Fibroblast of lung (primary cell): Measurements from ENCODE around the gene TFAP2E. TPM values are rescaled to one million over a fixed set of nuclear protein-coding genes. Genes with fewer than 3 reads are reported as not detected.

Experiments used
- DNase-seq, 2 donors: peaks; one replicate each; pipeline versions ENCODE4 v3.0.0 to v3.0.0-alpha.2; 2010; ENCODE audit warnings: low read depth in 2 of 2
- H2AFZ ChIP-seq: 2 replicates; pipeline ENCODE4 v1.5.1; 2012; ENCODE audit warnings: low read length, control low read depth, inconsistent platforms
- H3K27ac ChIP-seq: 2 replicates; pipeline ENCODE4 v1.5.1; 2011; ENCODE audit warnings: low read length, control low read depth; ENCODE audit not compliant: insufficient read depth
- H3K27me3 ChIP-seq: 2 replicates; pipeline ENCODE4 v1.5.1; 2011; ENCODE audit warnings: mild to moderate bottlenecking, low read length; ENCODE audit not compliant: control insufficient read depth, insufficient read depth
- H3K36me3 ChIP-seq: 2 replicates; pipeline ENCODE4 v1.5.1; 2011; ENCODE audit warnings: low read length; ENCODE audit not compliant: control insufficient read depth, insufficient read depth
- H3K4me1 ChIP-seq: 2 replicates; pipeline ENCODE4 v1.5.1; 2011; ENCODE audit warnings: low read length; ENCODE audit not compliant: control insufficient read depth, insufficient read depth; ENCODE audit errors: extremely low read depth
- H3K4me2 ChIP-seq: 2 replicates; pipeline ENCODE4 v1.5.1; 2011; ENCODE audit warnings: low read length, control low read depth; ENCODE audit not compliant: insufficient read depth; ENCODE audit errors: extremely low read depth
- H3K4me3 ChIP-seq, 4 experiments: fragments of 200-600 bp in 1 of 4; sonication (generic) in 1 of 4; replicated peaks in 1 of 4; 2 replicates each; pipeline ENCODE4 v1.5.1; 2011 to 2016; ENCODE audit warnings: low read length in 4 of 4, low read depth in 3 of 4, mild to moderate bottlenecking in 3 of 4, control low read depth in 2 of 4, inconsistent platforms in 1 of 4, mixed read lengths in 1 of 4; ENCODE audit not compliant: insufficient read depth in 1 of 4; ENCODE audit errors: control extremely low read depth in 1 of 4
- H3K79me2 ChIP-seq: 2 replicates; pipeline ENCODE4 v1.5.1; 2012; ENCODE audit warnings: mild to moderate bottlenecking, low read length, inconsistent platforms; ENCODE audit not compliant: control insufficient read depth, insufficient read depth
- H3K9ac ChIP-seq: 2 replicates; pipeline ENCODE4 v1.5.1; 2011; ENCODE audit warnings: mild to moderate bottlenecking, low read length, control low read depth; ENCODE audit not compliant: insufficient read depth
- H3K9me3 ChIP-seq: 2 replicates; pipeline ENCODE4 v1.5.1; 2012; ENCODE audit warnings: low read depth, low read length; ENCODE audit not compliant: control insufficient read depth, insufficient read depth
- H4K20me1 ChIP-seq: 2 replicates; pipeline ENCODE4 v1.5.1; 2011; ENCODE audit warnings: low read length; ENCODE audit not compliant: control insufficient read depth, insufficient read depth; ENCODE audit errors: extremely low read depth
- EZH2 ChIP-seq: IDR thresholded peaks from 2 replicates; pipeline ENCODE4 v1.5.1; 2012; ENCODE audit warnings: low read length, control low read depth, mild to moderate bottlenecking; ENCODE audit errors: missing control alignments
- polyA plus RNA-seq, 2 donors: library from polyadenylated mRNA; depleted of rRNA in 1 of 2; stranded (reverse) in 1 of 2; unstranded in 1 of 2; fragments of >200 nt; gene quantifications; 2 replicates each; pipeline ENCODE4 v1.2.1, GENCODE V29; 2011 to 2012; ENCODE audit warnings: missing spikeins in 1 of 2
- total RNA-seq: library from RNA; depleted of rRNA; stranded (reverse); fragments of >200 nt; gene quantifications from 2 replicates; pipeline ENCODE4 v1.2.1, GENCODE V29; 2014
- TF ChIP-seq, protein P1 (sequence below), 2 donors: IDR thresholded peaks in 1 of 2; conservative IDR thresholded peaks in 1 of 2; 1 replicate in 1 of 2; 2 replicates in 1 of 2; pipeline ENCODE4 v1.5.1; 2011 to 2012; ENCODE audit warnings: low read length in 2 of 2, control low read depth in 1 of 2, inconsistent platforms in 1 of 2, low read depth in 1 of 2, mild to moderate bottlenecking in 1 of 2

TFAP2E gene
- total and polyA plus RNA-seq, 2 donors (not counting 1 experiment from before 2014, with no cell fraction given): 0.17 to 0.83 TPM

DNA sequence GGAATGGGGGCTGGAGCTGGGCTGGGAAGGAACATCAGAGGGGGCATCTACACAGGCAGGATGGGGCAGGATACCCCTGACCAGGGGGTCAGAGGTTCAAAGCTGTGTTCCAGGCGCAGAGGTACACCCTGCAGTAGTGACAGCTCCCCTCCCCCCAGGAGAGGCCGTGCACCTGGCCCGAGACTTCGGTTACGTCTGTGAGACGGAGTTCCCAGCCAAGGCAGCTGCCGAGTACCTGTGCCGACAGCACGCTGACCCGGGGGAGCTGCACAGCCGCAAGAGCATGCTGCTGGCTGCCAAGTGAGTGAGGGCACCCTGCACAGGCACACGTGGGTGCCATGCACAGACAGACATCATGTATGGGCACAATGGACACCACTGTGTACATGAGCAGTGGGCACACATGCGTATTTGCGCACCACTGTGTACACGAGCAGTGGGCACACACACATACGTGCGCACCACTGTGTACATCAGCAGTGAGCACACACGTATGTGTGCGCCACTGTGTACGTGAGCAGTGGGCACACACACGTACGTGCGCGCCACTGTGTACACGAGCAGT is 17.4 kb downstream of the TFAP2E start:
- H3K4me1 ChIP-seq: no peaks in the 10 kb centered on the region
- TF ChIP-seq, protein P1, sequence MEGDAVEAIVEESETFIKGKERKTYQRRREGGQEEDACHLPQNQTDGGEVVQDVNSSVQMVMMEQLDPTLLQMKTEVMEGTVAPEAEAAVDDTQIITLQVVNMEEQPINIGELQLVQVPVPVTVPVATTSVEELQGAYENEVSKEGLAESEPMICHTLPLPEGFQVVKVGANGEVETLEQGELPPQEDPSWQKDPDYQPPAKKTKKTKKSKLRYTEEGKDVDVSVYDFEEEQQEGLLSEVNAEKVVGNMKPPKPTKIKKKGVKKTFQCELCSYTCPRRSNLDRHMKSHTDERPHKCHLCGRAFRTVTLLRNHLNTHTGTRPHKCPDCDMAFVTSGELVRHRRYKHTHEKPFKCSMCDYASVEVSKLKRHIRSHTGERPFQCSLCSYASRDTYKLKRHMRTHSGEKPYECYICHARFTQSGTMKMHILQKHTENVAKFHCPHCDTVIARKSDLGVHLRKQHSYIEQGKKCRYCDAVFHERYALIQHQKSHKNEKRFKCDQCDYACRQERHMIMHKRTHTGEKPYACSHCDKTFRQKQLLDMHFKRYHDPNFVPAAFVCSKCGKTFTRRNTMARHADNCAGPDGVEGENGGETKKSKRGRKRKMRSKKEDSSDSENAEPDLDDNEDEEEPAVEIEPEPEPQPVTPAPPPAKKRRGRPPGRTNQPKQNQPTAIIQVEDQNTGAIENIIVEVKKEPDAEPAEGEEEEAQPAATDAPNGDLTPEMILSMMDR (conservative IDR thresholded peaks at IDR 0.05 in 1 of 2, IDR thresholded peaks at IDR 0.05 in 1 of 2; ENCODE audit: low read depth in 1 of 2, low read length in 2 of 2): no peak
- no peak overlapping the region for H3K4me2 ChIP-seq
- no peaks in the 10 kb centered on the region for H3K9me3 ChIP-seq
- no peak overlapping the region for H3K9ac ChIP-seq
- H3K4me3 ChIP-seq: no peak overlapping the region
- no peak overlapping the region for H2AFZ ChIP-seq
- no peaks in the 10 kb centered on the region for H3K79me2 ChIP-seq
- no peaks in the 10 kb centered on the region for H3K36me3 ChIP-seq
- no peak overlapping the region for H3K27ac ChIP-seq
- H3K27me3 ChIP-seq: no peaks in the 10 kb centered on the region
- no peak for DNase-seq
- H4K20me1 ChIP-seq: no peaks in the 10 kb centered on the region

- H3K4me1 ChIP-seq: no peaks in the 10 kb centered on the region
- H3K4me2 ChIP-seq: no peak overlapping the region
- no peak overlapping the region for H3K4me3 ChIP-seq
- H3K79me2 ChIP-seq: no peaks in the 10 kb centered on the region
- no peaks in the 10 kb centered on the region for H3K9me3 ChIP-seq
- no peaks in the 10 kb centered on the region for H3K36me3 ChIP-seq
- no peak overlapping the region for H2AFZ ChIP-seq
- no peaks in the 10 kb centered on the region for H4K20me1 ChIP-seq
- no peak overlapping the region for H3K27ac ChIP-seq
- DNase-seq: no peak
- TF ChIP-seq EZH2: no peak
- TF ChIP-seq, protein P1 (conservative IDR thresholded peaks at IDR 0.05 in 1 of 2, IDR thresholded peaks at IDR 0.05 in 1 of 2; ENCODE audit: low read depth in 1 of 2, low read length in 2 of 2): no peak
- H3K27me3 ChIP-seq: no peaks in the 10 kb centered on the region
- H3K9ac ChIP-seq: no peak overlapping the region
These were observed 18.1 kb downstream of the TFAP2E start for GRCh38 chr1:35591211-35591610.

DNA sequence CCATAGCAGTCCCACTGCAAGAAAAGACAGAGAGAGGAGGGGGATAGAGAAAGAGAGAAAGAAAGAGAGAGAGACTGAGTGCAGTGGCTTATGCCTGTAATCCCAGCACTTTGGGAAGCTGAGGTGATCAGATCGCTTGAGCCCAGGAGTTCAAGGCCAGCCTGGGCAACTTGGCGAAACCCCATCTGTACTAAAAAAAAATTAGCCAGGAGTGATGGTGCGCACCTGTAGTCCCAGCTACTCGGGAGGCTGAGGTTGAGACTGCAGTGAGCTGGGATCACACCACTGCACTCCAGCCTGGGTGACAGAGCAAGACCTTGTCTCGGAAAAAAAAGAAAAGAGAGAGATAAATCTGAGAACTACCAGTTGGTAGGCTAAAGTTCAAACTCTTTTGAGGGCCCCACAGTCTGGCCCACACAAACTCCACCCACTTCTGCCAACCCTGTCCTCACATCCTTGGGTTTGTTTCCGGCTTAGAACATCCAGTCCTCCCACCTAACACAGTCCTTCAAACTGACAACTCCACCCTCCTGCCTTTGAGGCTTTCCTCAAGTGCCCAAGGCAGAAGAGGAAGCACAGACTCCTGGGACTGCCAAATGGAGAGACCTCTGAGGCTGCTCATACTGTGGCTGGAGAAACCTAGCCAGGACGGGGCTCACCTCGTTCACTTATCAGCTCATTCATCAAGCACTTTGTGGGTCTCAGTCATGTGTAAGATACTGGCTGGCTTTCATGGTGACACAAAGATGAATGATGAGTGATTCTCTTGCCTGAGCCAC is 20.1 kb downstream of the TFAP2E start:
- no peaks in the 10 kb centered on the region for H3K36me3 ChIP-seq
- no peaks in the 10 kb centered on the region for H4K20me1 ChIP-seq
- no peak overlapping the region for H2AFZ ChIP-seq
- no peaks in the 10 kb centered on the region for H3K4me1 ChIP-seq
- DNase-seq: peak; percentile 18 to 44
- H3K79me2 ChIP-seq: no peaks in the 10 kb centered on the region
- no peak overlapping the region for H3K9ac ChIP-seq
- no peaks in the 10 kb centered on the region for H3K9me3 ChIP-seq
- H3K27me3 ChIP-seq: no peaks in the 10 kb centered on the region
- no peak for TF ChIP-seq EZH2
- TF ChIP-seq, protein P1 (conservative IDR thresholded peaks at IDR 0.05 in 1 of 2, IDR thresholded peaks at IDR 0.05 in 1 of 2; ENCODE audit: low read depth in 1 of 2, low read length in 2 of 2): no peak
- H3K27ac ChIP-seq: no peak overlapping the region
- no peak overlapping the region for H3K4me2 ChIP-seq
- no peak overlapping the region for H3K4me3 ChIP-seq
